NCI-H146 (cell line): ENCODE results near the gene PEX12.
"Not testable (repeated sequence)": the region's sequence is repeated elsewhere in the genome, so short reads cannot be mapped to it uniquely, and the experiment has no call there.

Experiments used
- DNase-seq: peaks from one replicate; lab custom pipeline; 2025; lab: John Stamatoyannopoulos, UW

PEX12 gene

GRCh38 chr17:35536664-35537171 lies 41.7 kb downstream of the PEX12 start:
- DNase-seq, result no peak

- DNase-seq, result not testable (repeated sequence)
Observed at GRCh38 chr17:35535406-35535805, 43.0 kb downstream of the PEX12 start.

GRCh38 chr17:35534576-35535093 lies 43.7 kb downstream of the PEX12 start:
- DNase-seq, result no peak

- no peak for DNase-seq
Observed at GRCh38 chr17:35531160-35531559, 47.2 kb downstream of the PEX12 start.

GRCh38 chr17:35529866-35530265 lies 48.5 kb downstream of the PEX12 start:
- no peak for DNase-seq

- DNase-seq, result not testable (repeated sequence)
Observed at GRCh38 chr17:35529326-35529725, 49.0 kb downstream of the PEX12 start.
